Measurements from ENCODE around the gene PRRC1. TPM values are rescaled to one million over a fixed set of nuclear protein-coding genes. Genes with fewer than 3 reads are reported as not detected.

Gene PRRC1
- polyA plus RNA-seq, 1 of the 3 experiments (the other 2 are of a cell fraction): 26.6 TPM

DNA sequence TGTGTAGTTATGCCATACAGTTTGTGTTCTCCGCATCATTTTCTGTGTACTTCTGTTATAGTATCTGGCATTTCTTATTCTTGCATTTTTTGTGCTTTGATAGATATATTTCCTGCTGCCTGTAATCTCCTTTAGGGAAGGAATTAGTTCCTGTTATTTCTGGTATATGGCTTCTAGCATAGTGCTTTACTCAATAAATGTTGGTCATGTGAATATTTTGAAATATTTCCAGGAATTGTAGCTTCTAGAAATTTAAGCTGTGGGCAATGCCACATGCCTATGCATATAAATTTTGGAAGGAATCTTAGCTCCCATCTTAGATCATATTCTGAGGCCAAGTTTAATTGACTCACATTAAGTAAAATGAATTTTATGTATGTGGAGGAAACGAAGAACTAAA is 11.5 kb upstream of the PRRC1 start:
- no peak for TF ChIP-seq EP300 (IDR thresholded peaks at IDR 0.05; ENCODE audit: borderline replicate concordance in 1 of 2, low read depth in 1 of 2, low read length in 1 of 2)
- TF ChIP-seq NRF1 (IDR thresholded peaks at IDR 0.05; ENCODE audit: low read depth, low read length): no peak
- TF ChIP-seq, protein P1, sequence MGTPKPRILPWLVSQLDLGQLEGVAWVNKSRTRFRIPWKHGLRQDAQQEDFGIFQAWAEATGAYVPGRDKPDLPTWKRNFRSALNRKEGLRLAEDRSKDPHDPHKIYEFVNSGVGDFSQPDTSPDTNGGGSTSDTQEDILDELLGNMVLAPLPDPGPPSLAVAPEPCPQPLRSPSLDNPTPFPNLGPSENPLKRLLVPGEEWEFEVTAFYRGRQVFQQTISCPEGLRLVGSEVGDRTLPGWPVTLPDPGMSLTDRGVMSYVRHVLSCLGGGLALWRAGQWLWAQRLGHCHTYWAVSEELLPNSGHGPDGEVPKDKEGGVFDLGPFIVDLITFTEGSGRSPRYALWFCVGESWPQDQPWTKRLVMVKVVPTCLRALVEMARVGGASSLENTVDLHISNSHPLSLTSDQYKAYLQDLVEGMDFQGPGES (IDR thresholded peaks at IDR 0.05; ENCODE audit: low read depth, low read length): no peak
- TF ChIP-seq ELF1 (IDR thresholded peaks at IDR 0.05): no peak
- no peak for TF ChIP-seq FOXM1 (IDR thresholded peaks at IDR 0.05; ENCODE audit: low read depth)
- Histone ChIP-seq H3F3A (replicated peaks; ENCODE audit: insufficient read depth) (no peaks in the 10 kb centered on the region), H3K4me3 (ENCODE audit: low read depth in 2 of 2, low read length in 1 of 2) (no peak overlapping the region), H3K9ac (no peak overlapping the region), H3K36me3 (replicated peaks in 1 of 2; ENCODE audit: control insufficient read depth in 1 of 2, insufficient read depth in 2 of 2, low read length in 1 of 2) (no peaks in the 10 kb centered on the region), H3K27me3 (ENCODE audit: insufficient read depth) (no peaks in the 10 kb centered on the region; the same call in 1 of the 2 replicates), H3K9me3 (no peaks in the 10 kb centered on the region), H3K79me2 (ENCODE audit: insufficient read depth) (no peaks in the 10 kb centered on the region), H3K4me2 (no peak overlapping the region), H4K20me1 (ENCODE audit: insufficient read depth) (no peaks in the 10 kb centered on the region), H3K9me2 (peaks cover 4% of the 10 kb centered on the region; the same call in 1 of the 2 replicates), H3K27ac (ENCODE audit: low read depth in 2 of 2, low read length in 1 of 2) (no peak overlapping the region), H2AFZ (ENCODE audit: low read depth) (no peak overlapping the region), H3K4me1 (ENCODE audit: control insufficient read depth in 1 of 2, insufficient read depth in 2 of 2, low read depth in 1 of 2, low read length in 1 of 2) (no peaks in the 10 kb centered on the region)
- CTCF ChIA-PET: interaction anchor here (6.0 kb wide), 1 partner anchor 14 kb away, joined by 46 read pairs; no protein-coding TSS in a partner anchor
- POLR2A ChIA-PET: no interaction called here
- 62% methylated on average over 2 of the region's 2 CpGs for WGBS (ENCODE audit: low lambda C conversion rate)
- no peak for DNase-seq

DNA sequence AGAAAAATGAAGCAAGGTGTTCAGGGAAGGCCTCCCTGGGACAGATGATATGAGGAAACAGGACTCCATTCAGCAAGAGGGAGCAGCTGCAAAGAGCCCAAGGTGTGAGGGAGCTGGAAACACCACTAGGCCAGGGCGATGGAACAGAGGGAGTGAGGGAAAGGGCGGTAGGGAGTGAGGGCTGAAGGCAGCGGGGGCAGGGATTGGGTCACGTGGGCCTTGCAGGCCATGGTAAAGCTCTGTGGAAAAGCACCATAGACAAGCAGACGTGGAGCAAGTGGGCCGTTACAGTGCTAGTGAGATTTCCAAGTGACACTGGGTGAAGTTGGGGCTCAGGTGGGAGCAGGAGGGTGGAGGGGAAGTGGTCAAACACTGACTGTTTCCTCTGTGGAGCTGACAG is 10.8 kb upstream of the PRRC1 start:
- Histone ChIP-seq H3K9me3 (no peaks in the 10 kb centered on the region), H3K9ac (no peak overlapping the region), H3K4me2 (no peak overlapping the region), H2AFZ (ENCODE audit: low read depth) (no peak overlapping the region), H3K4me1 (ENCODE audit: control insufficient read depth in 1 of 2, insufficient read depth in 2 of 2, low read depth in 1 of 2, low read length in 1 of 2) (no peaks in the 10 kb centered on the region), H3K27ac (ENCODE audit: low read depth in 2 of 2, low read length in 1 of 2) (no peak overlapping the region), H3F3A (replicated peaks; ENCODE audit: insufficient read depth) (no peaks in the 10 kb centered on the region), H3K79me2 (ENCODE audit: insufficient read depth) (no peaks in the 10 kb centered on the region), H3K9me2 (peaks cover 4% of the 10 kb centered on the region; the same call in 1 of the 2 replicates), H4K20me1 (ENCODE audit: insufficient read depth) (no peaks in the 10 kb centered on the region), H3K4me3 (ENCODE audit: low read depth in 2 of 2, low read length in 1 of 2) (no peak overlapping the region), H3K27me3 (ENCODE audit: insufficient read depth) (no peaks in the 10 kb centered on the region; the same call in 1 of the 2 replicates), H3K36me3 (replicated peaks in 1 of 2; ENCODE audit: control insufficient read depth in 1 of 2, insufficient read depth in 2 of 2, low read length in 1 of 2) (no peaks in the 10 kb centered on the region)
- CTCF ChIA-PET: interaction anchor here (6.0 kb wide), 1 partner anchor 14 kb away, joined by 46 read pairs; no protein-coding TSS in a partner anchor
- DNase-seq: no peak
- TF ChIP-seq FOXM1 (IDR thresholded peaks at IDR 0.05; ENCODE audit: low read depth) (no peak), TAF1 (IDR thresholded peaks at IDR 0.05; ENCODE audit: borderline replicate concordance, low read depth, low read length) (no peak), YY1 (IDR thresholded peaks at IDR 0.05; ENCODE audit: low read depth) (no peak), RCOR1 (IDR thresholded peaks at IDR 0.05; ENCODE audit: low read length) (no peak), NFIC (IDR thresholded peaks at IDR 0.05; ENCODE audit: borderline replicate concordance) (no peak), SMC3 (IDR thresholded peaks at IDR 0.05; ENCODE audit: low read depth, low read length) (no peak), ELF1 (IDR thresholded peaks at IDR 0.05) (no peak), MEF2A (IDR thresholded peaks at IDR 0.05; ENCODE audit: borderline replicate concordance, low read depth) (no peak)
- TF ChIP-seq, protein P2, sequence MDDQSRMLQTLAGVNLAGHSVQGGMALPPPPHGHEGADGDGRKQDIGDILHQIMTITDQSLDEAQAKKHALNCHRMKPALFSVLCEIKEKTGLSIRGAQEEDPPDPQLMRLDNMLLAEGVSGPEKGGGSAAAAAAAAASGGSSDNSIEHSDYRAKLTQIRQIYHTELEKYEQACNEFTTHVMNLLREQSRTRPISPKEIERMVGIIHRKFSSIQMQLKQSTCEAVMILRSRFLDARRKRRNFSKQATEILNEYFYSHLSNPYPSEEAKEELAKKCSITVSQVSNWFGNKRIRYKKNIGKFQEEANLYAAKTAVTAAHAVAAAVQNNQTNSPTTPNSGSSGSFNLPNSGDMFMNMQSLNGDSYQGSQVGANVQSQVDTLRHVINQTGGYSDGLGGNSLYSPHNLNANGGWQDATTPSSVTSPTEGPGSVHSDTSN (IDR thresholded peaks at IDR 0.05): no peak
- TF ChIP-seq, protein P3, sequence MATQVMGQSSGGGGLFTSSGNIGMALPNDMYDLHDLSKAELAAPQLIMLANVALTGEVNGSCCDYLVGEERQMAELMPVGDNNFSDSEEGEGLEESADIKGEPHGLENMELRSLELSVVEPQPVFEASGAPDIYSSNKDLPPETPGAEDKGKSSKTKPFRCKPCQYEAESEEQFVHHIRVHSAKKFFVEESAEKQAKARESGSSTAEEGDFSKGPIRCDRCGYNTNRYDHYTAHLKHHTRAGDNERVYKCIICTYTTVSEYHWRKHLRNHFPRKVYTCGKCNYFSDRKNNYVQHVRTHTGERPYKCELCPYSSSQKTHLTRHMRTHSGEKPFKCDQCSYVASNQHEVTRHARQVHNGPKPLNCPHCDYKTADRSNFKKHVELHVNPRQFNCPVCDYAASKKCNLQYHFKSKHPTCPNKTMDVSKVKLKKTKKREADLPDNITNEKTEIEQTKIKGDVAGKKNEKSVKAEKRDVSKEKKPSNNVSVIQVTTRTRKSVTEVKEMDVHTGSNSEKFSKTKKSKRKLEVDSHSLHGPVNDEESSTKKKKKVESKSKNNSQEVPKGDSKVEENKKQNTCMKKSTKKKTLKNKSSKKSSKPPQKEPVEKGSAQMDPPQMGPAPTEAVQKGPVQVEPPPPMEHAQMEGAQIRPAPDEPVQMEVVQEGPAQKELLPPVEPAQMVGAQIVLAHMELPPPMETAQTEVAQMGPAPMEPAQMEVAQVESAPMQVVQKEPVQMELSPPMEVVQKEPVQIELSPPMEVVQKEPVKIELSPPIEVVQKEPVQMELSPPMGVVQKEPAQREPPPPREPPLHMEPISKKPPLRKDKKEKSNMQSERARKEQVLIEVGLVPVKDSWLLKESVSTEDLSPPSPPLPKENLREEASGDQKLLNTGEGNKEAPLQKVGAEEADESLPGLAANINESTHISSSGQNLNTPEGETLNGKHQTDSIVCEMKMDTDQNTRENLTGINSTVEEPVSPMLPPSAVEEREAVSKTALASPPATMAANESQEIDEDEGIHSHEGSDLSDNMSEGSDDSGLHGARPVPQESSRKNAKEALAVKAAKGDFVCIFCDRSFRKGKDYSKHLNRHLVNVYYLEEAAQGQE (IDR thresholded peaks at IDR 0.05; ENCODE audit: low read depth, low read length): no peak
- POLR2A ChIA-PET: no interaction called here
- 60% methylated on average over 6 of the region's 6 CpGs for WGBS (ENCODE audit: low lambda C conversion rate)

Data from SK-N-SH (cell line).